Loucy (cell line): ENCODE measurements around the gene HERC3.

Source experiments
- EZH2phosphoT487 ChIP-seq: fragments of 200-600 bp; IDR thresholded peaks from 2 replicates; pipeline ENCODE4 v1.6.1; 2018; ENCODE audit warnings: antibody characterized with exemption, mild to moderate bottlenecking, moderate library complexity, borderline replicate concordance
- TF ChIP-seq, protein P1 (sequence below): fragments of 200-600 bp; sonication (generic); conservative IDR thresholded peaks from 2 replicates; pipeline ENCODE4 v1.5.1; 2014; ENCODE audit warnings: mild to moderate bottlenecking, antibody characterized with exemption, low read length

DNA sequence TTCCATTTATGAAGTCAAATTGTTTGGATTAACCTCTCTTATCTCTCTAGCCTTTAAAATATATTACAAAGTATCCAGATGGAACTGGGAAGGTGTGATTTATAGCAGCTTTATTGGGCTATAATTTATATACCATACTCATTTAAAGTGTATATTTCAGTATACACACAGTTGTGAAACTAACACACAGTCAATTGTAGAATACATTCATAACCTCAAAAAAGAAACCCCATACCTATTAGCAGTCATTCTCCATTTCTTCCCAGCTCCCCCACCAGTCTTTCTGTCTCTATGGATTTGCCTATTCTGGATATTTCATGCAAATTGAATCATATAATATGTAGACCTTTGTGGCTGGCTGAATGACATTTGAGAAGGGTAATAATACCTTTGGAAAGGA, 112.9 kb downstream of the HERC3 start:
- TF ChIP-seq, protein P1, sequence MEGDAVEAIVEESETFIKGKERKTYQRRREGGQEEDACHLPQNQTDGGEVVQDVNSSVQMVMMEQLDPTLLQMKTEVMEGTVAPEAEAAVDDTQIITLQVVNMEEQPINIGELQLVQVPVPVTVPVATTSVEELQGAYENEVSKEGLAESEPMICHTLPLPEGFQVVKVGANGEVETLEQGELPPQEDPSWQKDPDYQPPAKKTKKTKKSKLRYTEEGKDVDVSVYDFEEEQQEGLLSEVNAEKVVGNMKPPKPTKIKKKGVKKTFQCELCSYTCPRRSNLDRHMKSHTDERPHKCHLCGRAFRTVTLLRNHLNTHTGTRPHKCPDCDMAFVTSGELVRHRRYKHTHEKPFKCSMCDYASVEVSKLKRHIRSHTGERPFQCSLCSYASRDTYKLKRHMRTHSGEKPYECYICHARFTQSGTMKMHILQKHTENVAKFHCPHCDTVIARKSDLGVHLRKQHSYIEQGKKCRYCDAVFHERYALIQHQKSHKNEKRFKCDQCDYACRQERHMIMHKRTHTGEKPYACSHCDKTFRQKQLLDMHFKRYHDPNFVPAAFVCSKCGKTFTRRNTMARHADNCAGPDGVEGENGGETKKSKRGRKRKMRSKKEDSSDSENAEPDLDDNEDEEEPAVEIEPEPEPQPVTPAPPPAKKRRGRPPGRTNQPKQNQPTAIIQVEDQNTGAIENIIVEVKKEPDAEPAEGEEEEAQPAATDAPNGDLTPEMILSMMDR, result no peak
- TF ChIP-seq EZH2phosphoT487, result no peak
